ENCODE measurements around the gene CEBPE.

The CEBPE gene

DNA sequence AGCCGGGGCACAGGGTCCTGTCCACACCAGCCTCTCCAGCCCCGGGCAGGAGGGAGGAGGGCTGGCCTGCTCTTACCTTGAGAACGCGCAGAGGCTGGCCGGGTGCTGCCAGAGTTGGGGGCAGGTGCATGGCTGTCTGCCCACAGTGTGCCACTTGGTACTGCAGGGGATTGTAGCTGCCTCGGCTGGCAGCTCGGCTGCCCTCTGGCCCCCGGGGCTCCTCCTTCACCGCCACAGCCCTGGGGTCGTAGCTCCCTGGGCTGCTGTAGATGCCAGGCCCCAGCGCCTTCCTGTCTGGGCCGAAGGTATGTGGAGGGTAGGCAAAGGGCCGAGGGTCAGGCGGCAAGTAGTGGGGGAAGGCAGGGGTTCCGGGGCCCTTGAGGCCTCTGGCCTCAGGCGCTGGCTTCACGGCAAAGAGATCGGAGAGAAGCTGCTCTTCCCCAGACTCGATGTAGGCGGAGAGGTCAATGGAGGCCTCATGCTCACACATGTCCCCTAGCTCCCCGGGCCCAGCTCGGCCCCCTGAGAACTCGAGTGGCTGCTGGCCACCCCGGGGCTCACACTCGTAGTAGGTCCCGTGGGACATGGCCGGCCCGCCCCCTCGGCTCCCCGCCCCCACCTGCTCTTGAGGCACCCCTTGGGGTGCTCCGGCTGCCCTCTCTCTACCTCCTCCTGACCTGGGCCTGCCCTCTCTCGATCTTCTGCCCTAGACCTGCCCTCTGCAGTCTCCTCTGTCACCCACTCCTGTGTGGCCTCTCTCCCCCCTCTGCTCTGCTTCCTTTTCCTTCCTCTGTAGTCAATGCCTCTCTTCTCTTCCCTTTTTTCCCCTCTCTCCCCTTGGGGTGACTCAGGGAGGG lies at the start of gene CEBPE:
Gene CEBPE, minus strand, starts transcription at position 750 of the 857 bp plus-strand sequence. Its CDS starts 164 bp downstream, at position 586.
- no peak for DNase-seq (ENCODE audit: low spot score)

DNA sequence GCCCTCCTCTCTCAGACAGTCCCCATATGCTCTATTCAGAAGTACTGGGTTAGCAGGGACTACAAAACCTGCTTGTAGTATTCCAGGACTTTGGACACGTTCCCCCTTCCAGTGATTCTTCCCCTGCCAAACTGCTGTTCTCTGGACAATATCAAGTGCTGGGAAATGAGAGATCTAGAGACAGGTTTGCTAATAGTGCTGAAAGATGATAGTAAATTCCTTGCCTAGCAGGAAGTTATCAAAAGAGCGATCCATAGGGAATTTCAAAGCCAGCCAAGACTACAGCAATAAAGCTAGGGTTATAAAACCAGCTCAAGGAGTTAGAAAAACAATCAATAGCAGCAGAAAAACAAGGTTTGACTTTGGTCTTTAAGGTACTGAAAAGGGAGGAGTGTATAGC lies 49.2 kb upstream of the CEBPE start:
- no peak for DNase-seq (ENCODE audit: low spot score)

GRCh38 chr14:23167116-23167847 lies 48.2 kb upstream of the CEBPE start:
- DNase-seq (ENCODE audit: low spot score) = no peak

- no peak for DNase-seq (ENCODE audit: low spot score)
Measured at GRCh38 chr14:23164949-23165348, 45.9 kb upstream of the CEBPE start.

- no peak for DNase-seq (ENCODE audit: low spot score)
Measured at GRCh38 chr14:23164250-23164649, 45.2 kb upstream of the CEBPE start.

GRCh38 chr14:23163830-23164229 lies 44.8 kb upstream of the CEBPE start:
- no peak for DNase-seq (ENCODE audit: low spot score)

DNA sequence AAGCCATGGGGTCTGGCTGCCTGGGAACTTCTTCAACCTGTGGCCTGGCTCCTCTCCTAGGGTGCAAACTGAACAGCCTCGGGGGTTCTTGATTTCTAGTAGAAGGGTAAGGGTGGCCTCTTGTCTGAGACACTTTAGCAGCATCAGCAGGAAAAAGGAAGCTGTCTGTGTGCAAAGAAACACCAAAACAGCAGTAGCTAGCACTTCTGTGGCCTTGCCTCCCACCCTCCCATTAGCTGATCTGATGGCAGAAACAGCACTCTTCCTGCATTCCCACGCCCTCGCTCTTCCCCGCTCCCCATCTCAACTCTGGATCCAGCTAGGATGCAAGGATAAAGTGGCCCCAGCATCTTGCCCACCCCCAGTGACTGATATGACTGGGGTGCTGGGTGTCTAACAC lies 43.7 kb upstream of the CEBPE start:
- no peak for DNase-seq (ENCODE audit: low spot score)

- DNase-seq (ENCODE audit: low spot score) = no peak
Measured at GRCh38 chr14:23162005-23162404, 43.0 kb upstream of the CEBPE start.

- peak; percentile 79 for DNase-seq (ENCODE audit: low spot score)
Measured at GRCh38 chr14:23160924-23161522, 42.0 kb upstream of the CEBPE start.

DNA sequence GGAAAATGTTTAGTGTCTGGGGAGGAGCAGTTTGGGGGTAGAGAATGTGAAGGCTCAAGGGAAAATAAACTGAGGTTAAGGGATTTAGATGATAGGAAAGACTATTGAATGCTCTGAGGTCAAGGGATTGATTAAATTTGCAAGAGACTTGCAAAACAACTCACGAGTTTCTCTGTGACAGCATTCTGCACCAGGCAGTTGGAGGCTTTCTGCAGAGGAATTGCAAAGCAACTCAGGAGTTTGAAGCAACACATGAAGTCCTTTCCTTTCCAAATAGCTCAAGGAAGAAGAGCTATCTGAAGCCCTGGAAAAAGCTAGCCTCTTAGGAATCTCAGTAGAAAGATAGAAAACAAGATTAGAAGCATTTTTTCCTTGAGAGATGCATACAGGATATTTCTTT lies 40.5 kb upstream of the CEBPE start:
- no peak for DNase-seq (ENCODE audit: low spot score)

DNA sequence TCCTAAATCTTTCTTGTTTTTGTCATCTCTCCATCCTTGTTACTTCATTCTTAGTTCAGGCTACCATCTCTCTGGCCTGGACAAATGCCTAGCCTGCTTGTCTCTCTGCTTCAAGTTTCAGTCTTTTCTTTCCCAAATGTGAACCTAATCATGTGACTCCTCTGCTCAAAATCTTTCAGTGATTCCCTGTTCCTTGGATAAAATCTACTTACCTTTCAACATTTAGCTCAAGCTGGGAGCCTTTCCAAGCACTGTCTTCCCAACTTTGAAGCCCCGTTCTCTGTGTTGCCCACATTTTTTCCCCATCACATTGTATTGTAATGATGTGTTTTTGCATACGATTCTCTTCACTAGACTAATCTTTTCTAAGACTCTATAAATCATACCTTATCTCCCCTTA lies 39.7 kb upstream of the CEBPE start:
- no peak for DNase-seq (ENCODE audit: low spot score)

- DNase-seq (ENCODE audit: low spot score) = peak; percentile 85
Measured at GRCh38 chr14:23154964-23155587, 36.0 kb upstream of the CEBPE start.

DNA sequence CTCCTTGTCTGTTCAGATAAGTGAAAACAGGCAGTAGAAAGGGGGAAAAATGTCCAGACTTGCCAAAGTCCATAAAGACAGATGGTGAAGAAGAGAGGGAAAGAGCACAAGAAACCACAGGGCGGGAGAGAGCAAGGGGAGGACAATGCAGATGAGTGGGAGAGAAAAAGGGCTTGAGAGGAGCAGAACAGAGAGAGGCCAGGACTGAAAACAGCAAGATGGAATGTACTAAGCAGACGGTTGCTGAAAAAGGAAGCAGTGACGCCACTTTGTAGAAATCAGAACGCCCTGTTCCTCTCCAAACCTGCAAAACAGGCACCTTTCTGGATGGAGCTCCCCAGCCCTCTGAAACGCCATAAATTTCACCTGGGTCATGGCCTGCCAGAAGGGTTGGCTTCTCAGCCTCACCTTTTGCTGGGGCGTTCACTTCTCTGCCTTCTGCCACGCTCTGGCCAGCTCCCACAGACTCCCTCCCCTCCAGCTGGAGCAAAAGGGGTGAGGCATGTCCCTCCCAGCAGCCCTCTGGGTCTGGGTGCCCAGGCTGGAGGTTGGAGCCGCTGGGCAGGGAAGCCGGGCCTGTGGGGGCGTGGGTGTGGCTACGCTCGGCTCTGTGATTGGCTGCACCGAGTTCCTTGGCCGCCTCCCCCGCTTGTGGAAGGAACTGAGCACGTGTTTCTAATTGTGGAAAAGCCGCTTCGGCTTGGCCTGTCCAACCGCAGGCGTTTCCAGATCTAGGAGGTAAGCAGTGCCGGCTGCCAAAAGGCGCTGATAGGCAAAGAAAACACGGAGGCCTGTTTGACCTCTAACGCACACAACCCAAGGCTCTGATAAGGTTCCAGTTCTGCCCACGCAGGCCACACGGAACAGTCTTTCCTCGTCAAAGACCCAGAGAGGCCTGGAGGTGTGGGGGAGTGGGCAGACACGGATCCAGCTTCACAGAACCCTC lies 35.1 kb upstream of the CEBPE start:
- DNase-seq (ENCODE audit: low spot score) = peak; percentile 63

- DNase-seq (ENCODE audit: low spot score) = no peak
Measured at GRCh38 chr14:23151342-23151741, 32.3 kb upstream of the CEBPE start.

- no peak for DNase-seq (ENCODE audit: low spot score)
Measured at GRCh38 chr14:23149745-23150144, 30.7 kb upstream of the CEBPE start.

DNA sequence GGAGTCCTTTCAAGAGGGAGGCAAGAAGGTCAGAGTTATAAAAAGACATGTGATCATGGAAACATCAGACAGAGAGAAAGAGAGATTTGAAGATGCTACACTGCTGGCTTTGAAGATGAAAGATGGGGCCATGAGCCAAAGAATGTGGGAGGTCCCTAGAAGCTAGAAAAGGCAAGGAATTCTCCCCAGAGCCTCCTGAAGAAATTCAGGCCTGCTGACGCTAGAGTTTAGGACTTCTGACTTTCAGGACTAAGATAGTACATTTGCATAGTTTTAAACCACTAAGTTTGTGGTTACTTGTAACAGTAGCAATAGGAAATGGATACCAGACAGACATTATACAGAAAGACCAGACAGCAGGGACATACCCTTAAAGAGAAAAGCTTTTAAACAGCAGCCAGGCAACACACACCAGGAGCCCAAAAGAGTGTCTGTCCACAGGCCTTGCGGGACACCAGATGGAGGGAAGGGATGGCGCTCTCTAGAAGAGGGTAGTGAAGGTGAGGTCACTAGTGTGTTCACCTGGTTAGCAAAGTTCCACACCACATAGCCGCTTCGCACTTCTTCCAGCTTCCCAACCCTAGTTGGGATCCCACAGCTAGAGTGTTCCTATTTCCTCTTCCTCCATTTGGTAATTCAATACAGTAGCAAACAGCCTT lies 29.7 kb upstream of the CEBPE start:
- DNase-seq (ENCODE audit: low spot score) = no peak

GRCh38 chr14:23147676-23148075 lies 28.6 kb upstream of the CEBPE start:
- peak; percentile 71 for DNase-seq (ENCODE audit: low spot score)

- no peak for DNase-seq (ENCODE audit: low spot score)
Measured at GRCh38 chr14:23146980-23147379, 27.9 kb upstream of the CEBPE start.

DNA sequence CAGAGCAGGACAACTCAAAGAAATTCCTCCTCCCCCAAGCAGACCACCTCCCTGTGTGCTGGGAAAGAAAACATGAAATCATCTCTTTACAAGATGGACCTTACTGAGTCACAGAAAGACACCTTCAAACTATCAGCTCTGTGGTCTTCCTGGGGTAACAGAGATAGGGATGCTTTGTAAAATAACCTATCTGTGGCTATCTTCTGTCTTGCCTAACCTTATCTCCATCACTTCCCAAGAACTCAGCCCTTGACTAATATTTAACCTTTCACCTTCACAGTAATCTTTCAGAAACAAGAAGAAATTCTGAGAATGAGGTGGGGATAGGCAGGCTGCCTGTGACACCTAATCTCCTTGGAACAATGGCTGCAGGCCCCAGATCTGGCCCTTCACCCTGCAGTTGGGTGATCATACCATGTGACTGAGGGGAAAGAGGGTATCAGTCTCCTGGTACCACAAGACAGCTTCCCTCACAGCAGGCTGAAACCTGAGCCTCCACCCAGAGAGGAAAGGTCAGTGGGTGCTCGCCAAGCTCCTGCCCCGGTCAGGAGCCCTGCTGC lies 27.4 kb upstream of the CEBPE start:
- no peak for DNase-seq (ENCODE audit: low spot score)

DNA sequence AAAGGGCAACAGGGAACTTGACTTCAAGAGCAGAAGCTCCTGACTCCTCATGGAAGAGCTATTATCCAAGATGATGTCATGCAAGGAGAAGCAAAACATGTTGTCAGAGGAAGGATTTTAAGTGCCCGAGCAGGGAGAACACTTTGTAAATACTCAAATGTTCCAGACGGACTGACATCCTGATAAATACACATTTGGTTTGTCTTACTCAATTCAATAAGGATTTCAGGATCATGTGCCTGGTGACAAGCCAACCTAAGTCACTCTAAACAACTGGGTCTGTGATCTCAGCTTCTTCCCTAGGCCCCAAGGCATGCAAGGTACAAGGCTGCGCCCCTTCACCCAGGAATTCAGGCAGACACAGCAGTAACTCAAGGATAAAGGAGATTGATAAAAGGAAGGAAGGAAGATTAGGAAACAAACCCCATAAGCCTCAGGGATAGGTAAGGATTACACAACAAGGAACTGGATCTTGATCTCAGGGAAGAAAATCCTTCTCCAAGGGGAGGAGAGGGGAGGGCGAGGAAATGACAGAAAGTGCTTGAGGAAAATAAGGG lies 26.8 kb upstream of the CEBPE start:
- DNase-seq (ENCODE audit: low spot score) = no peak
